NCI-H2107 treated with DMSO at 0.1 percent for 48 hours (cell line): ENCODE measurements around the gene DENND1B.
"Not testable (repeated sequence)": the region's sequence is repeated elsewhere in the genome, so short reads cannot be mapped to it uniquely, and the experiment has no call there.

Source experiments
- DNase-seq: peaks from one replicate; lab custom pipeline; 2025; ENCODE audit not compliant: unreplicated experiment; lab: John Stamatoyannopoulos, UW

Gene DENND1B

GRCh38 chr1:197572169-197572568 is 203.1 kb downstream of the DENND1B start:
- DNase-seq = no peak

- no peak for DNase-seq
Observed at GRCh38 chr1:197567442-197567841, 207.8 kb downstream of the DENND1B start.

- no peak for DNase-seq
Observed at GRCh38 chr1:197561041-197561440, 214.2 kb downstream of the DENND1B start.

GRCh38 chr1:197559655-197560054 is 215.6 kb downstream of the DENND1B start:
- DNase-seq = no peak

- DNase-seq = no peak
Observed at GRCh38 chr1:197559244-197559643, 216.0 kb downstream of the DENND1B start.

GRCh38 chr1:197557302-197557701 is 218.0 kb downstream of the DENND1B start:
- DNase-seq = no peak

- no peak for DNase-seq
Observed at GRCh38 chr1:197553281-197553680, 222.0 kb downstream of the DENND1B start.

GRCh38 chr1:197546989-197547388 is 228.3 kb downstream of the DENND1B start:
- DNase-seq = no peak

GRCh38 chr1:197544553-197544952 is 230.7 kb downstream of the DENND1B start:
- DNase-seq = no peak

GRCh38 chr1:197544130-197544529 is 231.2 kb downstream of the DENND1B start:
- no peak for DNase-seq

- DNase-seq = no peak
Observed at GRCh38 chr1:197541411-197541810, 233.9 kb downstream of the DENND1B start.

- DNase-seq = peak; percentile 51
Observed at GRCh38 chr1:197526736-197527371, 248.4 kb downstream of the DENND1B start.

GRCh38 chr1:197521118-197521739 is 254.1 kb downstream of the DENND1B start:
- peak; percentile 28 for DNase-seq

- peak; percentile 21 for DNase-seq
Observed at GRCh38 chr1:197519741-197520334, 255.4 kb downstream of the DENND1B start.

GRCh38 chr1:197515421-197515820 is 259.9 kb downstream of the DENND1B start:
- DNase-seq = no peak

GRCh38 chr1:197510691-197511378 is 264.4 kb downstream of the DENND1B start:
- no peak for DNase-seq

- no peak for DNase-seq
Observed at GRCh38 chr1:197496722-197497121, 278.6 kb downstream of the DENND1B start.

GRCh38 chr1:197491505-197491904 is 283.8 kb downstream of the DENND1B start:
- DNase-seq = not testable (repeated sequence)

GRCh38 chr1:197486946-197487345 is 288.3 kb downstream of the DENND1B start:
- peak; percentile 32 for DNase-seq

GRCh38 chr1:197485790-197486189 is 289.5 kb downstream of the DENND1B start:
- DNase-seq = peak; percentile 62

- no peak for DNase-seq
Observed at GRCh38 chr1:197481101-197481500, 294.2 kb downstream of the DENND1B start.

GRCh38 chr1:197480446-197480845 is 294.8 kb downstream of the DENND1B start:
- DNase-seq = no peak
